Right cardiac atrium (tissue), 5 donors: ENCODE results near the gene SLC12A3. TPM values are rescaled to one million over a fixed set of nuclear protein-coding genes. Genes with fewer than 3 reads are reported as not detected.

Experiments used
- ATAC-seq, 2 donors: fragments of 200-7000 bp; cut with Tn5 transposase; one replicate each; pipeline versions ENCODE4 v1.8.0 to v1.9.1; 2020; ENCODE audit warnings: moderate library complexity in 2 of 2, mild to moderate bottlenecking in 1 of 2
- DNase-seq, 3 donors: peaks; one replicate each; pipeline ENCODE4 v3.0.0-alpha.2; 2020
- H3K27ac ChIP-seq: one replicate; pipeline ENCODE4 v1.5.1; 2013; ENCODE audit warnings: mild to moderate bottlenecking, low read length, control low read depth, moderate library complexity
- H3K27me3 ChIP-seq: one replicate; pipeline ENCODE4 v1.6.1; 2013; ENCODE audit not compliant: control insufficient read depth, insufficient read depth
- H3K4me1 ChIP-seq: one replicate; pipeline ENCODE4 v1.6.1; 2013; ENCODE audit warnings: low read length; ENCODE audit not compliant: control insufficient read depth, insufficient read depth
- H3K4me3 ChIP-seq: one replicate; pipeline ENCODE4 v1.5.1; 2013; ENCODE audit warnings: low read length, control low read depth
- H3K9me3 ChIP-seq: one replicate; pipeline ENCODE4 v1.6.1; 2013; ENCODE audit warnings: low read length; ENCODE audit not compliant: control insufficient read depth
- WGBS: extraction: QIAGEN DNeasy Blood & Tissue Kit; methylation state at CpG from one replicate; pipeline ENCODE4 v1.1.7; 2013; 5-methylcytosine and 5-hydroxymethylcytosine counted together
- intact Hi-C, 4 donors: fragments of 100-400 bp; cut with DNase I; formaldehyde crosslinking; loops; one replicate each; pipeline versions ENCODE4 v1.11.0 to v1.14.0; 2022 to 2023
- polyA plus RNA-seq: library from polyadenylated mRNA; stranded (reverse); fragments of 200-250 nt; gene quantifications from one replicate; pipeline ENCODE4 v1.2.3, GENCODE V29; 2013
- total RNA-seq, 4 donors: library from RNA; stranded (reverse); fragmentation: NEBNext Ultra II Directional; extraction: Animal tissue kit (Norgen Biotek cat#: 25700); gene quantifications; one replicate each; pipeline ENCODE4 v1.2.1, GENCODE V29; 2021
- donor health status: healthy with polysubstance abuse.
- donor health status: DM: no; HTN: yes; CAD: no.
- donor health status: DM: no; HTN: no; CAD: no.
- donor health status: DM: no; HTN: yes; CAD: no; lungs with severe emphysema.
- donor health status: DM: yes; HTN: yes; CAD: no.

The SLC12A3 gene
- total and polyA plus RNA-seq, 5 donors = not detected

DNA sequence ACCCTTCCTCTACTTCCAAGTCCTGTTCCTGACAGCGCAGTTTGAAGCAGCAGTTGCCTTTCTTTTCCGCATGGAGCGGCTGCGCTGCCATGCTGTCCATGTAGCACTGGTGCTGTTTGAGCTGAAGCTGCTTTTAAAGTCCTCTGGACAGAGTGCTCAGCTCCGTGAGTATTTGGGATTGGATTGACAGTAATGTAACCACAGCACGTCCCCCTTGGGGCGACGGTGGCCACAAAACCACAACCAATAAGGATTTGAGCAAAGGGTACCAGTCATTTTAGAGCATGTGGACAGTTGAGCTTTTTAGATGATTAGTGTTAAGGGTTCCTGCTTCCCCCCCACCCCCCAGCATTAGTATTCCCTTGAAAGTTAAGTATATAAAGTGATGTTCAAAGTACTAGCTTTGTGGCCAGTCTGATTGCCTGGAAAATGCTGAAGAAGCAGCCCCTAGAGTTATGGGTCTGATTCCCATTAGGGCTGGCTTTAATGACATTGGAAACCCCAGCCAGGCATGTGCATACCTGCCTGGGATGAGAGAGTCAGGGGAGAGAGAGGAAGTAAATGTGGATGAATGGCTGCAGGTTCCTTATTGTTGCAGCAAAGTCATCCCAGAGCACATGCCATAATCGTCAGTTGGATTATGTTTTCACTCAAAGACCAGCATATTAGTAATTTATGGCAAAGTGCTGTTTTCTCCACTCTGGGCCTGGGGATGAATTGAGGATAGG is 31.6 kb upstream of the SLC12A3 start:
- WGBS = 95% methylated on average over 9 of the region's 9 CpGs
- ATAC-seq (no peak), DNase-seq (no peak)
- Histone ChIP-seq H3K4me3 (no peak overlapping the region), H3K27me3 (no peaks in the 10 kb centered on the region), H3K4me1 (no peaks in the 10 kb centered on the region), H3K9me3 (no peaks in the 10 kb centered on the region), H3K27ac (no peak overlapping the region)
- intact Hi-C loops = no loop called here

DNA sequence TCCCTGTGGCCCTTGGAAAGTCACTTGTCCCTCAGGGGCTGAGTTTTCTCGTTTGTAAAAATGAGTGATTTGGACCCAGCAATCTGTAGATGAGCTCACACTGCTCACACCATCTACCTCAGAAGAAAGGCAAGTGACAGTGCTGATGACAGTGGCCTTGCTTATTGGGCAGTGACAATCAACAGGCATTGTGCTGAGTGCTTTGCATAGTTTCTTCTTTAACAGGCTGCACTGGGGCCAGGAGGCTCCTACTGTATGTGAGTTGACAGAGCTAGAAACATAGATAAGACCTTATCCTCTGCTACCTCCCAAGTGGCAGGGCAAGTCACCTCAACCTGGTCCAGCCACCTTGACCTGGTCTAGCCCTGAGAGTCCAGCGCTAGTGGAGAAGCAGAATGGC is 29.7 kb upstream of the SLC12A3 start:
- DNase-seq = no peak
- Histone ChIP-seq H3K4me3 (no peak overlapping the region), H3K27ac (no peak overlapping the region), H3K27me3 (no peaks in the 10 kb centered on the region), H3K9me3 (no peaks in the 10 kb centered on the region), H3K4me1 (no peaks in the 10 kb centered on the region)
- ATAC-seq = no peak
- 71% methylated on average over 2 of the region's 2 CpGs for WGBS
- intact Hi-C loops = no loop called here

DNA sequence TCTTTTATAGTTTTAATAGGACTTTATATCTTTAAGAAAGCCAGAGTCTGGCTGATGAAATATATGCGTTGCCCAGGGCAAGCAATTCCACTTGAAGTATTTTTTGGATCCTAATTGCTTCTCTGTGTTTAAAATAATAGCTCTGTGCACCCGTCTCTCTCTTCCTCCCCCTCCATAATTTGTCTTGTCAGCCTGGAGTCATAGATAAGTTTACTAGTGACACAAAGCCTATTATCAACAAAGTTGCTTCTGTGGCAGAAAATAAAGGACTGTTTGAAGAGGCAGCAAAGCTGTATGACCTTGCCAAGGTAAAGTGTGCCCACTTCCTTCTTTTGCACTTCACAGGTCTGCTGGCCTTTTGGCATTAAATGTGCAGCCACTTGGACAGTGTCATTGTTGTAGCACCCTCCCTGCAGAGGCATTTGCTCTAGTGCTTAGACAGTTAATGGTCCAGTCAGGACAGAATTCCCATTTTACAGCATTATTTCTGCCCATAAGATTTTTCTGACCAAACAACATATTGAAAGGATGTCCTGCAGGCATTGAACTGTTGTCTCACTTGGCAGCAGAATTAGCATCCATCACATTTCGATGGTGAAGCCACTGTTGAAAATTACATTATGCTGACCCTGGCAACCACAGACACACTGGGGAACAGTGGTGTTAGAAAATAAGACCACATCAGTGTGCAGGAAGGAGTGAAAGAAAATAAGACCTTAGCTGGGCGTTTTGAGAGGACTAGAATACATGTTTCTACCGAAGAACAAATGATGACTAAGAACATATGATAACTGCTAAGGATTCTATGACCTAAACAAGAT is 28.4 kb upstream of the SLC12A3 start:
- H3K4me1 ChIP-seq = no peaks in the 10 kb centered on the region
- intact Hi-C loops = no loop called here
- H3K4me3 ChIP-seq = no peak overlapping the region
- H3K27ac ChIP-seq = no peak overlapping the region
- H3K27me3 ChIP-seq = no peaks in the 10 kb centered on the region
- no peak for ATAC-seq
- 61% methylated on average over 5 of the region's 5 CpGs for WGBS
- DNase-seq = no peak
- no peaks in the 10 kb centered on the region for H3K9me3 ChIP-seq

DNA sequence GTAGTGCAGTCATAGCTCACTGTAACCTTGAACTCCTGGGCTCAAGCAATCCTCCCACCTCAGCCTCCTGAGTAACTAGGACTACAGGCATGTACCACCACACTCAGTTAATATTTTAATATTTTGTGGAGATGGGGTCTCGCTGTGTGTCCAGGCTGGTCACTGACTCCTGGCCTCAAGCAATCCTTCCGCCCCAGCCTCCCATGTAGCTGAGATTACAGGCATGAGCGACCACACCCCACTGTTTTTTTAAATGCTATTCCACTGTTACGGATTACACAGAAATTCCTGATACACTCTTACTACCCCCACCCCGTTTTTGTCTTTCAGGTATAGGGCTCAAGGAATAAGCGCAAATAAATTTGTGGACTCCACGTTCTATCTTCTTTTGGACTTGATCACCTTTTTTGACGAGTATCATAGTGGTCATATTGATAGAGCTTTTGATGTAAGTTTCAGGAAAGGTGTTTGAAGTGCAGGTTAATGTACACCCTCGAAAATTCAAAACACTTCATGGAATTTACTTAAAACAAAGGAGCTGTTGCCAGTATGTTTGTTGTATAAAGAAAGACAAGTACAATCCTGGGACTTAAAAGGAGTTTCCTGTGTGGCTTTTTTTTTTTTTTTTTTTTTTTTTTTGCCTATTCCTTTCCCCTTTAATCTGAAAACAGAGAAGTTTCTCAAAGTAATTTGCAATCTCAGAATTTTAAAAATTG is 26.2 kb upstream of the SLC12A3 start:
- Histone ChIP-seq H3K4me1 (no peaks in the 10 kb centered on the region), H3K27me3 (no peaks in the 10 kb centered on the region), H3K9me3 (no peaks in the 10 kb centered on the region), H3K4me3 (no peak overlapping the region), H3K27ac (no peak overlapping the region)
- ATAC-seq = no peak
- 91% methylated on average over 9 of the region's 9 CpGs for WGBS
- no peak for DNase-seq
- intact Hi-C loops = no loop called here

DNA sequence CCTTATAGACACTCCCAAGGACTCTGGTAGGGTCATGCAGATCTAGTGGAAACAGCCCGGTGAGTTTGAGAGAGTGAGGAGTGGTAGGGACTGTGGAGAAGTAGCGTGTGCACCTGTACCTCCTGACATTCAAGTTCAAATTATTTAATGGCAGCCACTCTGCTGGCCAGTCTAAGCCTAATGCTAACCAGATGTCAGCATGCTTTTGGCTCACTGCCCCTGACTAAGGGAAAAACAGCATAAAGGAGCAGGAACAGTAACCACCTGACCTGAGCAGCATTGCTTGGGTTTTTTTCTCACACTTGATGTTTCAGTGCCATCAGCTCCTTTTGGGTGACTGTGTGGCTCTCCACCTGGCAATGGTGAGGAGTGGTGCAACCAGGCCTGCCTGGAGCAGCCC is 23.8 kb upstream of the SLC12A3 start:
- Histone ChIP-seq H3K27me3 (no peaks in the 10 kb centered on the region), H3K9me3 (no peaks in the 10 kb centered on the region), H3K4me1 (no peaks in the 10 kb centered on the region), H3K4me3 (no peak overlapping the region), H3K27ac (no peak overlapping the region)
- WGBS = 93% methylated on average over 2 of the region's 2 CpGs
- intact Hi-C loops = no loop called here
- DNase-seq (no peak), ATAC-seq (no peak)

DNA sequence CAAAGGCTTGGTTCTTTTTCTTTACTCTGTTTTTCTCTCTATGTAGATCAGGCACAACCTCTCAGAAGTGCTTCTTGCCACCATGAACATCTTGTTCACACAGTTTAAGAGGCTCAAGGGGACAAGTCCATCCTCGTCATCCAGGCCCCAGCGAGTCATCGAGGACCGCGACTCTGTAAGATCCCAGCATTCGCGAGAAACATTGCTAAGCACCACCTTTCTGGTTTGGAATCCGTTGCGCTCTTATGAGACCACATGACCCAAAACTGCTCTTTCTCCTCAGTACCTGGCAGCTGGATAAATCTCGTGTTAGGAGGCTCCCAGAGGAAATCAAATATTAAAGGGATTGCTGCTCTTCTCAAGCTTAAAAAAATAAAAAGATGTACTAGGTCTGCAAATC is 23.3 kb upstream of the SLC12A3 start:
- no peak overlapping the region for H3K27ac ChIP-seq
- no peak for DNase-seq
- H3K4me1 ChIP-seq = no peaks in the 10 kb centered on the region
- no peaks in the 10 kb centered on the region for H3K9me3 ChIP-seq
- WGBS = 94% methylated on average over 10 of the region's 10 CpGs
- intact Hi-C loops = no loop called here
- H3K4me3 ChIP-seq = no peak overlapping the region
- ATAC-seq = no peak
- H3K27me3 ChIP-seq = no peaks in the 10 kb centered on the region

DNA sequence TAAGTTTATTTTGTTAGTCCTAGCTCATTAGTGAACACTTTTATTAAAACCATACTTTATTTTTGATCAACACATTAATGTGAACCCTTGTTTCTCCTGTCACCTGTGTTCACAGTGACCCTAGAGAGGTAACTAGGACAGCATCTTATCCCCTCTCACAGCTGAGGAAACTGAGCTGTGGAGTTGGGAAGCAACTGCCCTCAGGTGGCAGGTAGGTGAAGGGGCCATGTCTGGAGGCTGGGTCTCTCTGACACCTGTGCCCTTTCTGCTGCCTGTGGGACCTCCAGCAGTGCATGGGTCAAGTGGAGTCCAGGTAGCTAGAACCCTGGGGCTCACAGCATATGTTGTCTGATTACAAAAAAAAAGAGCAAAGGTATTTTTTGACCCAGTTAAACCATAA is 22.9 kb upstream of the SLC12A3 start:
- Histone ChIP-seq H3K4me3 (no peak overlapping the region), H3K27ac (no peak overlapping the region), H3K27me3 (no peaks in the 10 kb centered on the region), H3K9me3 (no peaks in the 10 kb centered on the region), H3K4me1 (no peaks in the 10 kb centered on the region)
- intact Hi-C loops = no loop called here
- DNase-seq (no peak), ATAC-seq (no peak)

GRCh38 chr16:56844056-56844455 is 21.0 kb upstream of the SLC12A3 start:
- Histone ChIP-seq H3K4me1 (peaks cover 4% of the 10 kb centered on the region), H3K9me3 (no peaks in the 10 kb centered on the region), H3K27ac (no peak overlapping the region), H3K27me3 (no peaks in the 10 kb centered on the region), H3K4me3 (no peak overlapping the region)
- ATAC-seq (no peak), DNase-seq (no peak)
- intact Hi-C loops = no loop called here
- 87% methylated on average over 6 of the region's 6 CpGs for WGBS

DNA sequence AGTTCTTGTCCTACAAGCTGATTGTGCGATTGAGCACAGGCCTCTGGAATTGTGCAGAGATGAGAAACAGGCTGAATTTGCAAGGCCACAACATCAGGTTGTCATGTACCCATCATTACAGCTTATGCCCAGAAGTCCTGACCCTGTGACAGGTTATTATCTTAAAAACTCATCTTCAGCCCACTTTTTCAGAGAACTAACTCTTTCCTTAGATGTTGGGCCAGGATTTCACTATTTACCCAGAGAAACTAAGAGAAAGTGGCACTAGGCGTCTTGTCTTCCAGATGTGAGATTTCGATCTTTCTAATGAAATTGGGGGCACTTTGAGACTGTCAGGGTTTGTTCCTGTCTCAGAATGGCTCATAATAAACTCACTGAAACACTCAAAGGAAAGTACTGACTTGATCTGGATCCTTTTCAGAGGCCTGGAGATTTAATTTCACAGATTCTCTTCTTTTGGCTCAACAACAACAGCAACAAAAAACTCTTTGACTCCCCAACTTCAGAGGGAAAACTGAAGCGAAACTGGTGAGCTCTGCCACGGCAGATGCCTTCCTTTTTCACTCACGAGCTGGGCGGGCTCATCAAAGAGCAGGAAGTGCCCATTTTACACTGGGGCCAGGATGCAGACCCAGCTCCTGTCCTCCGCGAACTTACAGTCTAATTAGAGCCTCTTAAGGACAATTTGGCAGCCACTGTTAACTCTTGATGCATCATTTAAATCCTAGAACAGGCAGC is 17.7 kb upstream of the SLC12A3 start:
- DNase-seq (no peak), ATAC-seq (peak in 1 of 2 donors; percentile 17)
- Histone ChIP-seq H3K27ac (no peak overlapping the region), H3K9me3 (no peaks in the 10 kb centered on the region), H3K4me3 (no peak overlapping the region), H3K4me1 (peaks cover 4% of the 10 kb centered on the region), H3K27me3 (no peaks in the 10 kb centered on the region)
- WGBS = 52% methylated on average over 9 of the region's 9 CpGs
- intact Hi-C loops = no loop called here

DNA sequence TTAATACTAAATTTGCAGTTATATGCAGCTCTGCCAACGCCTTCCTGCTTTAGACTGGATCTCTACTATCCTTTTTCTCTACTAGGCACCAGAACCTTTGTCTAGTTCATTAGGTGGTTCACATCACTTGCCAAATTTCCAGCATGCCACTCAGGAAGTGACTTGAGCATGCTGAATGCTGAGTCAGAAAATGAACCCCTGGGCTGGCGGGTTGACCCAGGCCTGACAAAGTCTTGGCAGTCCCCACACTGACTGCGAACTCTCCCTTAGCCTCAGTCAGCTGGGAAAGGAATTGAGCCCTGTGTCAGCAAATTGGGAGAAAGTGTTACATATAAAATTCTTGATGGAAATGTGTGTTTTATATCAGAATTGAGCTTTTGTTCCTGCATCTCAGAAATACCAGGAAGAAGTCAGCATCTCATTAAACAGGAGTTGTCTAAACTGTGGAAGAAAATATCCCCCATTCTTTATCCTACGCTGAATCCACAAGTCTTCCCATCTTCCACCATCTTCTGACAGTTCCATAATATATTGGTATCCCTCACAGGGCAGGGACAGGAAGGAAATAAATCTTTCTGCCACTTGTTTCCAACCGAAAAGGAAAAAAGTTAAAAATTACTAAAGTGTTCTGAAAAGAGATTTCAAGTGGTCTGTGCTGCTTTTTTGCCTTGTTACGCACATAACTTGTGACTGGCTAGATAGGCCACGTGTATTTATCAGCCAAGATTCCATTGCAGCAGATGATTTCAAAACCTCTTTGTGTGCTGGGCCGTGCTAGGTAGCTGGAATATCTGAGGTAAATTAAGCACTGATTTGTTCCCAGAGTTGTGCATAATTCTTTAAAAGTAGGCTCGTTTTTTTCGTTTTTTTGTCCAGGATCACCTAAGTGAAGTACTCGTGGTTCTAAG is 16.7 kb upstream of the SLC12A3 start:
- intact Hi-C loops = no loop called here
- Histone ChIP-seq H3K4me1 (peaks cover 4% of the 10 kb centered on the region), H3K4me3 (no peak overlapping the region), H3K27ac (no peak overlapping the region), H3K27me3 (no peaks in the 10 kb centered on the region), H3K9me3 (no peaks in the 10 kb centered on the region)
- ATAC-seq (peak; percentile 78 to 85), DNase-seq (peak; percentile 42 to 67 (median 64))
- WGBS = 61% methylated on average over 11 of the region's 11 CpGs
